Right atrium auricular region (tissue), 2 donors: ENCODE measurements around the gene DERL3. TPM values are rescaled to one million over a fixed set of nuclear protein-coding genes. Genes with fewer than 3 reads are reported as not detected.

Source experiments
- DNase-seq: peaks from one replicate; pipeline ENCODE4 v3.0.0-alpha.2; 2019; ENCODE audit warnings: low spot score
- H3K27ac ChIP-seq, 2 donors: fragments of 200-600 bp; sonication (generic); 1 replicate in 1 of 2; 2 replicates in 1 of 2; pipeline ENCODE4 v1.5.1; 2016 to 2019
- H3K27me3 ChIP-seq, 2 donors: fragments of 200-600 bp; sonication (generic); one replicate each; pipeline versions ENCODE4 v1.5.1 to v1.6.0; 2017 to 2019
- H3K36me3 ChIP-seq: fragments of 200-600 bp; sonication (generic); one replicate; pipeline ENCODE4 v1.5.1; 2016
- H3K4me1 ChIP-seq, 2 donors: fragments of 200-600 bp; sonication (generic); one replicate each; pipeline versions ENCODE4 v1.5.1 to v1.6.0; 2017 to 2019
- H3K4me3 ChIP-seq, 2 donors: fragments of 200-600 bp; sonication (generic); 1 replicate in 1 of 2; 2 replicates in 1 of 2; pipeline ENCODE4 v1.5.1; 2017 to 2019; ENCODE audit warnings: mild to moderate bottlenecking in 1 of 2, moderate library complexity in 1 of 2
- H3K9me3 ChIP-seq, 2 donors: fragments of 200-600 bp; sonication (generic); one replicate each; pipeline ENCODE4 v1.5.1; 2019
- CTCF ChIP-seq, 2 donors: fragments of 200-600 bp; sonication (generic); IDR thresholded peaks; one replicate each; pipeline ENCODE4 v1.5.1; 2019; ENCODE audit warnings: antibody characterized with exemption in 2 of 2
- total RNA-seq, 2 donors: library from RNA; depleted of rRNA; stranded (reverse); fragments of >200 nt; gene quantifications; one replicate each; pipeline ENCODE4 v1.1.0, GENCODE V29; 2016

The DERL3 gene
- total RNA-seq, 2 donors from 2014 or later: 4.0 to 10.6 TPM

DNA sequence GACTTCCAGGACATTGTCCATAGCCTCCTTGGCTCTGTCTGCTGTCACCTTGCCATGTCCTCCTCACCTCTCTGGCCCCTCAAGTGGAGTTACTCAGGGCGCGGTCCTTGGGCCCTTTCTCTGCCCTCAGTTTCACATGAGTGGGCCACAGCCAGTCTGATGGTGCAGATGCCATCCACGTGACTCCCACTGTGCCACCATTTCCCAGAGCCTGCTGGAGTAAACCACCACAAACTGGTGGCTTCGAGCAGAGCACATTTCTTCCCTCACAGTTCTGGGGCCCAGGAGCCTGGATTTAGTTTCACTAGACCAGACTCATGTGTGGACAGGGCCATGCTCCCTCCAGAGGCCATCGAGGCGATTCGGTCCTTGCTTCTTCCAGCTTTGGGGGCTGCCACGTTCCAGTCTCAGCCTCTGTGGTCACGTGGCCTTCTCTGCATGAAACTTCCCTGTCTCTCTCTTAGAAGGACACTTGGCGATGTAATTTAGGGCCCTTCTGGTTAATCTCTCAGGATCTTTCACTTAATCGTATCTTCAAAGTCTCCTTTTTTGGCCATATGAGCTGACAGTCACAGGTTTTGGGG lies 37.5 kb downstream of the DERL3 start:
- peaks cover 77% of the 10 kb centered on the region for H3K36me3 ChIP-seq

DNA sequence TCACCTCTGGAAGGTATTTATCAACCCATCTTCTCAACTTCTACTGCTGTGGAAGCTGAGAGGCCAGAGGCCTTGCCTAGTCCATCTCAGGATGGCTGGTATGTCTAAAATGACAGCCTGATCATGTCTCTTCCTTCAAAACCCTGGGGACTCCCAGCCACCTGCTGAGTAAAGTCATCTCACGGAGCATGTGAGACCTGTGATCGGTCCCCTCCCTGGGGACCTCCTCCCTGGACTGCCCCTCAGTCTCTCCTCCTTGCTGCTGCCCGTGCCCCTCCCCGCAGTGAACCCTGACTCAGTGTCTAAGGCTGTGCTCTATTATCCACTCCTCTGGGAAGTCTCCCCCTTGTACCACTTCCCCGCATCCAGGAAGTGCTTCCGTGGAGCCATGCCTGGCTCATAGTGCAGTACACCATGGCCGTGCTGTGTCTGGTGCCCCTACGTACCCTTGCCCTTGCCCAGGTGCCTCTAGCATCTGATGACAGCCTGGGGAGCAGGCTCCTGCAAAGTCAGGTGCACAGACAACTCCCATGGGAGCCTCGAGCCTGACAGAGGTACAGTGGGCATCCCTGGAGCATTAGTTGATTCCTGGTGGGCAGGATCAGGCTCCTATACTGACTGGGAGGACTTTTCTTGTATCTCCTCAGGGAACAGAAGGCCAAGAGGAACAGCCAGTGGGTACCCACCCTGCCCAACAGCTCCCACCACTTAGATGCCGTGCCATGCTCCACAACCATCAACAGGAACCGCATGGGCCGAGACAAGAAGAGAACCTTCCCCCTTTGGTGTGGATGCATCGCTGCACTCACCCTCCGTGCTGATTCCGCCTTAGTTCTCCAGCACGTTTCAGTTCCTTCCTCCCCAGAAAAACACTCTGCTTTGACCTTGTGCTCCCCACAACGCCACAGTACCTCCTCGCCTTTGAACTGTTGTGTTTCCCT lies 38.2 kb downstream of the DERL3 start:
- Histone ChIP-seq H3K27ac (no peak overlapping the region), H3K36me3 (peaks cover 82% of the 10 kb centered on the region), H3K4me3 (no peak overlapping the region), H3K27me3 (no peaks in the 10 kb centered on the region), H3K4me1 (no peaks in the 10 kb centered on the region), H3K9me3 (no peaks in the 10 kb centered on the region)
- no peak for TF ChIP-seq CTCF (IDR thresholded peaks at IDR 0.05)
- no peak for DNase-seq

More for the DNA sequence above, 37.5 kb downstream of the DERL3 start:
- DNase-seq: no peak
- H3K4me1 ChIP-seq: no peaks in the 10 kb centered on the region
- H3K27ac ChIP-seq: no peak overlapping the region
- H3K9me3 ChIP-seq: no peaks in the 10 kb centered on the region
- no peaks in the 10 kb centered on the region for H3K27me3 ChIP-seq
- no peak for TF ChIP-seq CTCF (IDR thresholded peaks at IDR 0.05)
- no peak overlapping the region for H3K4me3 ChIP-seq

- TF ChIP-seq CTCF (IDR thresholded peaks at IDR 0.05): no peak
- Histone ChIP-seq H3K36me3 (peaks cover 77% of the 10 kb centered on the region), H3K4me1 (peaks cover 0 to 6% of the 10 kb centered on the region in 2 donors), H3K4me3 (no peak overlapping the region), H3K27me3 (no peaks in the 10 kb centered on the region), H3K9me3 (no peaks in the 10 kb centered on the region), H3K27ac (no peak overlapping the region)
- DNase-seq: no peak
These were observed 42.3 kb downstream of the DERL3 start for GRCh38 chr22:23796461-23796860.

DNA sequence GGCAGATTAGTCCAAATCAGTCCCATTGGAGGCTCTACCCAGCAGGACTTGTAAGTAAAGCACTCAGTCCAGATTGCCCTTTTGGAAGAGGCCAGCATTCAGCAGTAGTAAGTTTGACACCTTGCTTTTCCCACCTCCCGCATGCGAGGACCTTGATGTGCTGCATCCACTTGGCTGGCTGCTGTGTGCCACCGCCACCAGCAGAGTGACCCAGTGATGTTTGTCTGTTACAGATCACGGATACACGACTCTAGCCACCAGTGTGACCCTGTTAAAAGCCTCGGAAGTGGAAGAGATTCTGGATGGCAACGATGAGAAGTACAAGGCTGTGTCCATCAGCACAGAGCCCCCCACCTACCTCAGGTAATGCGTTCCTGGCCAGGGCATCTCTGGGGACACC lies 45.5 kb downstream of the DERL3 start:
- H3K9me3 ChIP-seq: no peaks in the 10 kb centered on the region
- peaks cover 55% of the 10 kb centered on the region for H3K36me3 ChIP-seq
- H3K4me1 ChIP-seq: peaks cover 0 to 35% of the 10 kb centered on the region in 2 donors
- TF ChIP-seq CTCF (IDR thresholded peaks at IDR 0.05): no peak
- no peak overlapping the region for H3K4me3 ChIP-seq
- no peaks in the 10 kb centered on the region for H3K27me3 ChIP-seq
- H3K27ac ChIP-seq: no peak overlapping the region
- no peak for DNase-seq

GRCh38 chr22:23791738-23792645 lies 46.8 kb downstream of the DERL3 start:
- H3K9me3 ChIP-seq: no peaks in the 10 kb centered on the region
- H3K4me3 ChIP-seq: no peak overlapping the region
- H3K27ac ChIP-seq: no peak overlapping the region
- no peak for TF ChIP-seq CTCF (IDR thresholded peaks at IDR 0.05)
- H3K4me1 ChIP-seq: peaks cover 0 to 45% of the 10 kb centered on the region in 2 donors
- no peaks in the 10 kb centered on the region for H3K27me3 ChIP-seq
- H3K36me3 ChIP-seq: peaks cover 48% of the 10 kb centered on the region
- no peak for DNase-seq
